Activated naive CD8-positive, alpha-beta T cell (primary cell): Measurements from ENCODE around the gene AFF3.

Experiments
- H3K27ac Mint-ChIP-seq: one replicate; pipeline ENCODE4 v1.8.0; 2021; ENCODE audit warnings: mixed read lengths
- H3K27me3 Mint-ChIP-seq: one replicate; pipeline ENCODE4 v1.8.0; 2021; ENCODE audit warnings: mixed read lengths
- H3K36me3 Mint-ChIP-seq: one replicate; pipeline ENCODE4 v1.8.0; 2021; ENCODE audit warnings: mixed read lengths
- H3K4me1 Mint-ChIP-seq: one replicate; pipeline ENCODE4 v1.8.0; 2021; ENCODE audit warnings: low read depth, mixed read lengths
- H3K4me3 Mint-ChIP-seq: one replicate; pipeline ENCODE4 v1.8.0; 2021; ENCODE audit warnings: mild to moderate bottlenecking, mixed read lengths
- H3K9me3 Mint-ChIP-seq: one replicate; pipeline ENCODE4 v1.8.0; 2021; ENCODE audit warnings: low read depth, mixed read lengths

AFF3 gene

DNA sequence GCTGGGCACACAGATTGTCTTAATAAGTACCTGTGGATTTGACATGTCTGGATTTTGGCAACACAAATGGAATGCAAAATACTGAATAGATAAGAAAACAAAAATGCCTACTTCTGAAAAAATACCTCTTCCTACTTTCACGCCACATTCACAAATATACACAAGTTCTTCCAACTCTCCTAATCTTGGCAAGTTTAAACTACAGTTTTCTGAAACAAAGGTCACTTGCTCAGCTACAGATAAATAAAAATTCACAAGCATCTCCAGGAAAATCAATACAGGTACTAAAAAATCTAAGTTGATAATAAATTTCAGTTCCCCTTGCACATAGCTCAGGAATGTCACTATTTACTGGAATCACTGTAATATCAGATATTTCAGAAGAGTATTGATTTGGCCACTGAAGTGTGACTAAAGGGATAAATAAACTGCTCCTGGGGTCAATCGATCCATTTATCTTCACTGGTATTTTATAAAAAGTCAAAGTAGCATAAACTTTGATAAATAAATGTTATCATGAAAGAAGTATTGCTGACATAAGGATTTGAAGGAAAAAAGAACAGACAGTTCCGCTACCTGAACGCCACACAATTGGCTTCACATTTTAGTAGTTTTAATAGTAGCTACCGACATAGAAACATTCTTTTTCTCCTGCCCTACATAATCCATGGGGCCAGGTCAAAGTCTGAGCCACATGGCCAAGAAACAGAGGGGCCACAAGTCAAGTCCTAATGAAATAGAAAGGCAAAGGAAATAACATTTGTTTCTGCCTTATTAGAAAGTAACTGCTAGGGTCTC lies 243.1 kb downstream of the AFF3 start:
- Mint-ChIP-seq H3K27ac (no peak overlapping the region), H3K4me1 (no peaks in the 10 kb centered on the region), H3K9me3 (no peaks in the 10 kb centered on the region), H3K27me3 (no peaks in the 10 kb centered on the region), H3K36me3 (no peaks in the 10 kb centered on the region), H3K4me3 (no peak overlapping the region)

DNA sequence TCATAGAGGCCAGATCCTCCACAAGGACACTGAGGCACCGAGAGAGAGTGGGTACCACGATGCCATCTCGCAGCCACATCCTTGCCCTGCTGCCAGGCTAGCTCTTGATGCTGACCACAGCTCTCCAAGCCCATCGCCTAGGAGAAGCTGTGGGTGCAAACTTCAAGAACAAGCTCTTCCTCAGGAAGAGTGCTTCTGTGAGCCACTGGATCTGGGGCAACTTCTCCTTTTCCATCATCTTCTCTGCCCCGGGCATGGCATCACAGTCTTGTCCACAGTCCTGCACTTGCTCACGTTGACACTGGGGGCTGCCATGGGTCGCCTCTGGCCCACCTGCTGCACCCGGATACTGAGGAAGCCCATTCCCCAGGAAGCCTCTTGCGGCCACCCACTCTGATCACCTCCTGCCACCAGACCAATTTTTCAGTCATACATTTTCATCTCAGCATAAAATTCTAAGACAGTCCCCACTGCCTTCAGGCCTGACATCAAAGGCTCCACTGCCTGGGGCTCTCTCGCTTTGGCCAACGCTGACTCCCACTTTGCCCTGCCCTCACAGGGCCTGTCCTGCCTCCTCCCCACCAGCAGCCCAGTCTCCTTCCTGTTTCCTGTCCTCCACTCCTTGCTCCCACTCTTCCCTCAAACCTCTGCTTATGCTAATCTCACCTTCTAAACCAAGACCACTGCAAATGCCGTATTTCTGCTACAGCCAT lies 243.9 kb downstream of the AFF3 start:
- Mint-ChIP-seq H3K27ac (no peak overlapping the region), H3K9me3 (no peaks in the 10 kb centered on the region), H3K27me3 (no peaks in the 10 kb centered on the region), H3K4me3 (no peak overlapping the region), H3K4me1 (no peaks in the 10 kb centered on the region), H3K36me3 (no peaks in the 10 kb centered on the region)

DNA sequence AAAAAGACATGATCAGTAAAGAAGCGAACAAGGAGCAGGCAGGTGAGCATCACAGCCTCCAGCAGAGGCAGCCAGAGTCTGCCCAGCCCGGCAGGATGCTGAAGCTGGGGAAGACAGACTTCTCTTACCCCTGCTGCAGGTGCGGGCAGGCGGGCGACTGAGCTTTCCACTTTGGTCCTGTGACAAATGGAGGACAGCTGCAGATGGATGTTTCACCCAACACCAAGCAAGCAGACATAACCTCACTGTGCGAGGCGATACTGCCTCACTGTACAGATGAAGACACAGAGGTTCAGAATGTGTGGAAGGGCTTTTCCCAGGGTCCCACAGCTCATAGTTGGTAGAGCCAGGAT lies 251.0 kb downstream of the AFF3 start:
- no peaks in the 10 kb centered on the region for H3K36me3 Mint-ChIP-seq
- no peaks in the 10 kb centered on the region for H3K9me3 Mint-ChIP-seq
- no peaks in the 10 kb centered on the region for H3K4me1 Mint-ChIP-seq
- no peak overlapping the region for H3K4me3 Mint-ChIP-seq
- H3K27ac Mint-ChIP-seq = no peak overlapping the region
- no peaks in the 10 kb centered on the region for H3K27me3 Mint-ChIP-seq

DNA sequence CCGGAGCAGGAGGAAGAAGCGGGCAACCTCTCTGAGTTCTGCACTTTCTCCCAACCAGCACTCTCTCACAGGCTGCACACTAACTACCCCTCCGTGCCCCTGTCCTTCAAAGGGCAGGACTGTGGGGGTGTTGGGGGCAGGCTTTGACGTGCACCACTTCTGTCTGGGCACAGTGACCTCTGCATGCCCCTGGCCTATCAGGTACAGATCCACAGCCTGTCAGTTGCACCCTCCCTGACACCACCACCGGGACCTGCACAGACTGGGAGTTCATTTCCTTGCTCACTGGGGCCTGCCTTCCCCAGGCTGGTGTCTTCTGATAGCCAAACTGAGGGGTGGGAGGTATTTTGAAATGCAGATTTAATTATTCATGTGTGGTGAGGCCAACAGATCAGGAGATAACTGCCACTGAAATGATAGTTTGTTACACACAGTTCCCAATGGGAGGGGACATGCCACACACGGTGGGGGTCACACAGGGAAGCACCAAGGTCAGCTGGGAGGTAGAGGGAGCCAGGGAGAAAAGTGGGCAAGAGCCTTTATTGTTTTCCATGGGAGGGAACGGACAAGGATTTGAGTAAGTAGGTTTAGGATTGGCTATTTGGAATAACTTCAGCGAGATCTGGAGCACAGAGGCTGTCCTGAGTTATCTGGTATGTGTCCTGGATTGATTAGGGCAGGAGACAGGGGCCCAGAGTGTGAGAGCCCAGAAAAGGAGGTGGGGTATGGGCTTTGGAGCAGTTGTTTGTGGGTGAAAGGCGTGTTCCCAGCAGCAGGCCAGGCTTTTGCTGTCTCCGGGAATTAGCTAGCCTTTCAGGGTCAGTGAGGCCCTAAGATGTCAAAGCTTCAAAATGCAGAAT lies 251.6 kb downstream of the AFF3 start:
- no peaks in the 10 kb centered on the region for H3K27me3 Mint-ChIP-seq
- no peak overlapping the region for H3K4me3 Mint-ChIP-seq
- H3K9me3 Mint-ChIP-seq = no peaks in the 10 kb centered on the region
- no peaks in the 10 kb centered on the region for H3K36me3 Mint-ChIP-seq
- no peaks in the 10 kb centered on the region for H3K4me1 Mint-ChIP-seq
- H3K27ac Mint-ChIP-seq = no peak overlapping the region

DNA sequence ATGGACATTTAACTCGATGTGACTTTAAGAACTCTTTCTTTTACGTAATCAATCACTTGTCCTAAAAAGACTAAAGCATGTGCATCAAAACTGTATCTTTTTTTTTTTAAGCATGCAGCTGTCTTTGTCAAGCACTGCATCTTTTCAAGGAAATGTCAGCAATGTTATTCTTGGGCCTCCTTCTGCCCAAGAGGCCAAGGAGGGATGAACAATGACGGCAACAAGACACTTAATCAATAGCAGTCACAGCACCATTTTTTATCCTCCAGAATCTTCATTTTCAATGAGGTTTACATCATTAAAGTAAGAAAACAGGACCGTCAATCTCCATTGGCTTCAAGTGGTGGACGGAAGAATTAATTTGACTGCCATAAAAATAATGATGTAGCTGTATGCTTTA lies 253.8 kb downstream of the AFF3 start:
- Mint-ChIP-seq H3K4me3 (no peak overlapping the region), H3K27me3 (no peaks in the 10 kb centered on the region), H3K36me3 (no peaks in the 10 kb centered on the region), H3K27ac (no peak overlapping the region), H3K9me3 (no peaks in the 10 kb centered on the region), H3K4me1 (no peaks in the 10 kb centered on the region)

DNA sequence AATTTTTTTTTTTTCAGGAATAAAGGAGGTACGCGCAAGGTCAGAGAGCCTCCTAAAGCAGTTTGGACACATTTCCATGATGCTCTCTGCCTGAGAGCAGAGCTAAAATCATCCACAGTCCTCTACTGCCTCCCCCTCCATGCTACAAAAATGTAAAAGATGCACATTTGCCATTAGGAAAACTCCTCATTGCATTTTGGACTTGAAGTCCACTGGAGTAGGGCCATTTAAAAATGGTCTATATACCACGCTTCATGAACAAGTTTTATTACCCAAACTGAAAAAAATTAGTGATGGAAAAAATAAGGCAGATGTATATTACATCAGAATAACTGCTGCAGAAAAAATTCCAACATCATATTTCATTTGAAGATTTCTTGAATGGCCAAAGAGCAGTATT lies 256.0 kb downstream of the AFF3 start:
- no peak overlapping the region for H3K27ac Mint-ChIP-seq
- no peak overlapping the region for H3K4me3 Mint-ChIP-seq
- no peaks in the 10 kb centered on the region for H3K4me1 Mint-ChIP-seq
- no peaks in the 10 kb centered on the region for H3K27me3 Mint-ChIP-seq
- no peaks in the 10 kb centered on the region for H3K36me3 Mint-ChIP-seq
- no peaks in the 10 kb centered on the region for H3K9me3 Mint-ChIP-seq

DNA sequence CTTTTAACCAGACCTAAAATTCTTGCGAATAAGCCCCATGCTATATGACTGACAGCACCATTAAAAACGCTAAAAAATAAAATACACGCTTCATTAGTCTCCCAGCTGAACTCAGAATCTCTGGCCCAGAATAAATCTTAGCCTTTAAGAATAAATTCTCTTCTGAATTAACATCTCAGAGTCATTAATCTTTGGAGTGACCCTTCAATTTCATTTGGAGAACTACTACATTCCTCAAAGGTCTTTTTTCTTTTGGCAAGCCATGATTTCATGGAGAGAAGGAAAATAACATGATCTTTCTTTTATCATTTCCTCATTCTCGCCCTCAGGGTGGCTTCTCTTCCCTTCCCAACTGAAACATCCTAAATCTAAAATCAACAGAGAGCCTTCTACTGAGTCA lies 259.0 kb downstream of the AFF3 start:
- no peak overlapping the region for H3K4me3 Mint-ChIP-seq
- no peak overlapping the region for H3K27ac Mint-ChIP-seq
- H3K4me1 Mint-ChIP-seq = no peaks in the 10 kb centered on the region
- no peaks in the 10 kb centered on the region for H3K9me3 Mint-ChIP-seq
- no peaks in the 10 kb centered on the region for H3K36me3 Mint-ChIP-seq
- no peaks in the 10 kb centered on the region for H3K27me3 Mint-ChIP-seq

DNA sequence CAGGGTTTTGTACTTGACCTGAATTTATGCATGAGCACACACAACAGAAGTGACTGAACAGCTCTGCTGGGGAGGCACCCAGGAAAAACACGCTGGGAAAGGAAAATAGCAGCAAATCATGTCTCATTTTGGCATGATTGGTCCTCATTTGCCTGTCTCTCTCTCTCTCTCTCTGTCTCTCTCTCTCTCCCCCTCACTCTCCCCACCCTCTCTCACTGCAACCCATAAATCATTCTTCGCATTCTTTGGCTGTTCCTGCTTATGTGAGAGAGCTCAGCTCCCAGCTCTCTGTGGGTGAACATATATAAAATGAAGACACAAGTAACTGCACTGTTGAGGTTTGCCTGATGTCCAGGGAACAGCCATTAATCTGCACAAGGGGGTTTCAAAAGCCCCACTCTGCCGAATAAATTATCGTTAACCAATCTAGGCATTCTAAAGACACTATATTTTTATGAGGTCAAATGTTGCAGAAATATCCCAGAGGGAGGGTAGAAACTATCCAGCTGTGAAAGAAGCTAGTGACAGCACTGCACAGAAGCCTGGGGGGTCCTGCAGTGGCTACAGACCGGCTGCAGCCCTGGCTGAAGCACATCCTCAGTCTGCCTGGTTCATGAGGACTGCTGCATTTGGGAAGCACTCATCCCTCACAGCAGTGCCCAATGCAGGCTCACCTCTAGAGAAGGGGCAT lies 260.3 kb downstream of the AFF3 start:
- Mint-ChIP-seq H3K4me1 (no peaks in the 10 kb centered on the region), H3K27ac (no peak overlapping the region), H3K4me3 (no peak overlapping the region), H3K36me3 (no peaks in the 10 kb centered on the region), H3K9me3 (no peaks in the 10 kb centered on the region), H3K27me3 (no peaks in the 10 kb centered on the region)

DNA sequence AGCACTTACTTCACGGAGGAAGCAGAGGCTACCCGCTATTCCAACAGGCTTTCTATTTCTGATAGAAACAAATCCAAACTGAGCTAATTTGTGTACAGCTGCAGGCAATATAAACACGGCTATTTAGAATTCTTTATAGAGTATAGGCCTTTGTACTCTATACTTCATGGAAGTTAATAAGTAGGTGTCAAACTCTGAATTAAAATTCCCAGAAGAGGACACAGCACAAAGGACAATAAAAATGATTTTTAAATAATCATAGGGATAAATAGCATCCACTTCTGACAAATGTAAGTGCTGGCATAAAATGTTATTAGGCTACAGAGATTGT lies 261.5 kb downstream of the AFF3 start:
- Mint-ChIP-seq H3K27me3 (no peaks in the 10 kb centered on the region), H3K4me1 (no peaks in the 10 kb centered on the region), H3K4me3 (no peak overlapping the region), H3K27ac (no peak overlapping the region), H3K9me3 (no peaks in the 10 kb centered on the region), H3K36me3 (no peaks in the 10 kb centered on the region)

DNA sequence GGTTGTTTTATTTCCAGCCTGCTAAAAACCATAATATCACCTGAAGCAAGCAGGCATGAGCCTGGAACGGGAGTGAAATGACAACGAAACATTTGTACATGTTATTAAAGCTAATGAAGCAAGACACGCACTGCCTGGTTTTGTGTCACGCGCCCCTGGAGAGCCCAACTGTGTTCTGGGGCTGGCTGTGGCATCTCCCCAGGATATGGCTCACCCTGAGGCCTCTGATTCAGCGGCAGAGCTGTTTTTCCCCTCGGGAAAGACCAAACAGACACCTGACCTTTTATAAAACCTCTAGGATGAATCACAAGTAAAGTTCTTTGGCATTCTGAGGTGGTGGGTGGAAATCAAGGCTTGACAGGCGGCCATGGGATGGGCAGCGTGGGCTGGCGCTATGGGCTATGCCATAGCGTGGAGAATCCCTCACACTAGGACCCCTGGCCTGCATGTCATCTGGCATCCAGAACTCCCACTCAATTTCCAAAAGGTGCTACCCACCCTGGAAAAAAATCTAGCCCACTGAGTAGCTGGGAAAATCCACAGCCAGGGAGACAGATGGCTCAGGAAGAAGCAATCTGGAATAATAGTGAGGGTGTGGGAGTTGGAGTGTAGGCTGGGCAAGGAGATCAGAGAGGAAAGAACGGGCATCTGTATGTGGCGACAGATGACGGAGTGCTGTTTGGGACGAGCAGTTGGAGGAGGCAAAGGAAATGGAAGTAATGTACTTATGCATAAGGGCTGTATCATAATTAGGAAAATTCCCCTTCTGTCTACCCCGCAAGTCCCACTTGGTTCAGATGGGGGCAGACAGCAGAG lies 262.0 kb downstream of the AFF3 start:
- Mint-ChIP-seq H3K36me3 (no peaks in the 10 kb centered on the region), H3K27me3 (no peaks in the 10 kb centered on the region), H3K4me1 (no peaks in the 10 kb centered on the region), H3K4me3 (no peak overlapping the region), H3K27ac (no peak overlapping the region), H3K9me3 (no peaks in the 10 kb centered on the region)

DNA sequence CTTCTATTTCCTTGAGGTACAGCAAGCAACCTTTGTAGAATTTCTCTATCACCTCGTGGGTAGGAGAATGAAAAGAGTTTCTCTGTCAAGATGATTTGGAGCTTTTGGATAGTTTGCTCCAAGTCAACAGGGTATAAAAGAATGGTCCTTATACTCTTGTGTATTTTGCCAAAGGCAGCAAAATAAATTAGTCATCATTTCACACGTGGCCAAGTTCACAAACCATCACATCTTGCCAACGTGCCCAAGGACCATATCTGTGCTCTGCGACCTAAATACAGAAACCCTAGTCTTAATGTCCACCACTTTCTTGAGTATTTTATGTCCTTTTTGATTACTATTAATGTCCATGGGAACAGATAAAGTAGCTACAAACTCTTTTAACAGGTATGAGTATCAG lies 262.9 kb downstream of the AFF3 start:
- Mint-ChIP-seq H3K27me3 (no peaks in the 10 kb centered on the region), H3K36me3 (no peaks in the 10 kb centered on the region), H3K9me3 (no peaks in the 10 kb centered on the region), H3K4me3 (no peak overlapping the region), H3K27ac (no peak overlapping the region), H3K4me1 (no peaks in the 10 kb centered on the region)

DNA sequence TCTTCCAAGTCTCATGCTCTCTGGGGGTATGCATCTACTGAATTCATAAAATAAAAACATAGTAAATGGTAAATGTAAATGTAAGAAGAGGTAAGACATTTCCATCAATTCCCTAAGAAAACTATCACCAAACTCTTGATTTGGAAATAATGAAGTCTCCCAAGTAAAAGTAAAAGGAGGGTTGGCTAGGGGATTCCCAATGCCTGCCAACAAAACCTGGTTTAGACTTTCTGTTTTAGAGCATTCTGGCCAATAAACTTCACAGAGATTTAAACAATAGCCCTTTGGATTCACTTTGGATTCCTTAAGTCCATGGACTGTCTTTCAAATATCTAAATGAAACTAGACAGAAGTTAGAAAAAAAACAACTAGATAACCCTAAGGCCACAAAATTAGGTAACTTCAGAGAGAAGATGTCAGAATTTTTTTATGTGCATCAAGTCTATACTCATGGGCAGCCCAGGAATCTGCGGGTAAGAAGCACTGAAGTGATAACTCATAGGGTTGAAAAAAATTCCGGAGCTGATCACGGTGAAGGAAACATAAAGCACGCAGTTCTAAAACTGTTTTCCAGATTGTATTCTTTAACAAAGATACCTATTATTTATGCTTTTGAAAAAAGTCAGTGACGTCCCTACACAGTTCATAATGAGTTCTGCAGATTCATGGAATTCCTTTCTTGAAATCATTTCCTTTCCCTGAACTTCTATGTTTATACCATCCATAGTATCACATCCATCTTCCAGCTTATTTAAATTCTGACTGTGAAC lies 263.6 kb downstream of the AFF3 start:
- Mint-ChIP-seq H3K27me3 (no peaks in the 10 kb centered on the region), H3K27ac (no peak overlapping the region), H3K4me3 (no peak overlapping the region), H3K36me3 (no peaks in the 10 kb centered on the region), H3K4me1 (no peaks in the 10 kb centered on the region), H3K9me3 (no peaks in the 10 kb centered on the region)

DNA sequence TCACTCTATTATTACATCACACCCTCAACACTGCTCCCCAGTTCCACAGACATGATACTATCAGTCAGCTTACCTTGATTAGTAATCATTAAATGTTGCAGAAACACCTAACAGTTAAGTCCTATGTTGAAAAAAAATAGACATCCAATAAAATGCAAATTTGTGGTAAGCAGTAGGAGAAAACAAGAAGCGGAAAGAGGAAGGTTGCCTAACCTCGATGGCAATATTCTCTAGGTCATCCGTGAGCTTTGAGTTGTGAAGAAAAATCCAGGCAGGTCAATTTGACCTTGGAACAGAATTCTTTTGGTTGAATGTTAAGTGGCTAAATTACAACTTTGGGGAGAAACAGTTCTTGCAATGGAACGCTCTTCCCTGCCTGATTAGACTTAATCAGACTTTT lies 264.4 kb downstream of the AFF3 start:
- H3K27me3 Mint-ChIP-seq = no peaks in the 10 kb centered on the region
- no peak overlapping the region for H3K4me3 Mint-ChIP-seq
- no peaks in the 10 kb centered on the region for H3K36me3 Mint-ChIP-seq
- H3K9me3 Mint-ChIP-seq = no peaks in the 10 kb centered on the region
- no peaks in the 10 kb centered on the region for H3K4me1 Mint-ChIP-seq
- no peak overlapping the region for H3K27ac Mint-ChIP-seq

DNA sequence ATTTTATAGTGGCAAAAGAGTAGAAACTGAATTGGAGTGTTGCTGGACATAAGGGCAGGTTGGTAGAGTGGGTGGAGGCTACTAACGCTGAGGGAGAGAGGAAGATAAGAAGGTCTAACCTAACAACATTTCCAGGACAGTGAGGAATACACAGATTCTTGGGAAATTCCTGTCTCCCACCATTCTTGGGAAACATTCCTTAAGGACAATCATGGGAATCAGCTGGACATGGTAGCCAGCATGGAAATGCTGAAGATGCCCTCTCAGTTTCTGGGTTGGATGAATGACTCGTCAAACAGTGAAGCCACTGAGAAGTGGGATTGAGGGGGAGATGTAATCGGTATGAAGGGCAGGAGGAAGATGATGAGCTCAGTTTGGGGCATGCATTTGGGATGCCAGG lies 265.4 kb downstream of the AFF3 start:
- H3K4me3 Mint-ChIP-seq = no peak overlapping the region
- no peaks in the 10 kb centered on the region for H3K4me1 Mint-ChIP-seq
- H3K27me3 Mint-ChIP-seq = no peaks in the 10 kb centered on the region
- no peaks in the 10 kb centered on the region for H3K36me3 Mint-ChIP-seq
- no peaks in the 10 kb centered on the region for H3K9me3 Mint-ChIP-seq
- no peak overlapping the region for H3K27ac Mint-ChIP-seq
